ENCODE measurements around the gene SLC22A2.
"Not testable (repeated sequence)": the region's sequence is repeated elsewhere in the genome, so short reads cannot be mapped to it uniquely, and the experiment has no call there.

The SLC22A2 gene

GRCh38 chr6:160249671-160250070, 8.9 kb downstream of the SLC22A2 start:
- no peak for DNase-seq (ENCODE audit: low read depth, low spot score)

DNA sequence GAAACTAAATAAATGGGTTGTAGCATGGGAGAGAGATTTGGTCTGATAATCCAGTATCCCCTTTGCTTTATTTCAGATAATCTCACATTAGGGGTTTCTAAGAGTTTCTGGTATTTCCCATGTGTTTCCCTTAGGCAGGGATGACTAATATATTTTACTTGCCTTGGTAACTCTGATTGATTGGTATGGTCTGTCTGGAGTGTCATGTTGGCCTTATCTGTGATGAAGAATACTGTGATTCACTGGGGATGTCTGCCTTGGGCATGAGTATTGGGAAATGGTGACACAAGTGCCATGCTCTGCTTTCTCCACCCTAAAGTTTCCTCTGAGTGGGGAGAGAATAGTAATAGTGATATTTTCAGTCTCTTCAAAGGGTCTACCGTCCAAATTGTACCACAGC, 10.1 kb downstream of the SLC22A2 start:
- DNase-seq (ENCODE audit: low read depth, low spot score): no peak

DNA sequence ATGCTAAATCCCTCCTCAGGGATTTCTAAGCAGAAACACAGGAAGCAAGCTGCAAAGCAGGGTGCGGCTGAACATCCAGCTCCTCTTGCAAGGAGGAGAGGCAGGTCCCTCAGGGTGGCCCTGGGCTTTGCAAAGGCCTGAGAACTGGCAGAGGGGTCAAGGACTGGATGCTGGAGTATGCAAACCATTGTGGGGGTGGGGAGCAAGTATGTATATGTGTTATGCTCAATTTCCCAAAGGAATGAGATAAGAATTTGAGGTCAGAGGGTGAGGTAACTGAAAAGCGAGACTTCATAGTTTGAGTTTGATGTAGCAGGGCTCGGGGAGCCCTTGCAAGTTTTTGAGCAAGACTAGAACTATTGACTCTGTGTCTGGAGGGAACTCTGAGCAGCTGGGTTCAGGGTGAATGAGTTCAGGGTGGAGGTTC, 11.2 kb downstream of the SLC22A2 start:
- no peak for DNase-seq (ENCODE audit: low read depth, low spot score)

- no peak for DNase-seq (ENCODE audit: low read depth, low spot score)
Measured at GRCh38 chr6:160240691-160241084, 17.9 kb downstream of the SLC22A2 start.

- no peak for DNase-seq (ENCODE audit: low read depth, low spot score)
Measured at GRCh38 chr6:160239929-160240690, 18.5 kb downstream of the SLC22A2 start.

GRCh38 chr6:160238761-160239751, 19.6 kb downstream of the SLC22A2 start:
- no peak for DNase-seq (ENCODE audit: low read depth, low spot score)

GRCh38 chr6:160238278-160238711, 20.3 kb downstream of the SLC22A2 start:
- DNase-seq (ENCODE audit: low read depth, low spot score): no peak

DNA sequence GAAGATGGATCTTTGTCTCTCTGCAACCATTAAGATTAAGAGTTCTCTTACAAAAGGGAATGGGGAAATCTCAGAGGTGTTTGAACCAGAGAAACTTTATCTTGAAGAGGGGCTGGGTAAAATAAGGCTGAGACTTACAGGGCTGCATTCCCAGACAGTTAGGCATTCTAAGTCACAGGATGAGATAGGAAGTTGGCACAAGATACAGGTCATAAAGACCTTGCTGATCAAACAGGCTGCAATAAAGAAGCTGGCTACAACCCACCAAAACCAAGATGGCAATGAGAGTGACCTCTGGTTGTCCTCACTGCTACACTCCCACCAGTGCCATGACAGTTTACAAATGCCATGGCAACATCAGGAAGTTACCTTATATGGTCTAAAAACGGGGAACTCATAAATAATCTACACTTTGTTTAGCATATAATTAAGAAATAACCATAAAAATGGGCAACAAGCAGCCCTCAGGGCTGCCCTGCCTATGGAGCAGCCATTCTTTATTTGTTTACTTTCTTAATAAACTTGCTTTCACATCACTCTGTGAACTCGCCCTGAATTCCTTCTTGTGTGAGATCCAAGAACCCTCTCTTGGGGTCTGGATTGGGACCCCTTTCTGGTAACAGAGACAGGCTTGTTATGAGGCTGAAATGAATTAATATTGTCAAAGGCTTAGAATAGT, 20.9 kb downstream of the SLC22A2 start:
- not testable (repeated sequence) for DNase-seq (ENCODE audit: low read depth, low spot score)

DNA sequence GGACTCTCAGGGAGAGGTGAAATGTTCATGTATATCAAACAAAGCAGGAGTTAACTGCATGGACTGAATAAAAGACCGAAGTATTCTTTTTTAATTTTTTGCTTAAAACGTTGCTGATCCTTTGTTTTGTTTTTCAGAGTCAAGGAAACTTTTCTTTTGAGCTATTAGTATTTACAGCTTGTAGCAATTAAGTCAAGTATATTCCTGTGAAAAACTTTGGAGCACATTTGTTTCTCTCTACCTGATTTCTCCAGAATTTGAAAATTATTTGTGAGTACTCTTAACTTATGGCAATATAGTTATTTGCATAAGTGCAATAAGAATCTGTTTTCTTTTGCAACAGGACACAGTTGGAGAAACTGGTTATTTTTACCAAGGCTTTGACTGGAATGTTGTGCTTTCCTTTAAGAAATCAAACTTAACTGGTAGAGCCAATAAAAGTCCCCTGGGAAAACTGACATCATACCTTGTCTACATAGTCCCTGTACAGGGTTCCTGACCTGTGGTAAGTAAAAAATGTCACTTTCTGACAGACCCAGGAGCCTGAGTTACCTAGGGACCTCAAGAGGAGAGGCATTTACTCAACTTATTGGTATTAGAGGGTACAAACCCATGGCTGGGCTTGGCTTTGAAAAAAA, 22.3 kb downstream of the SLC22A2 start:
- DNase-seq (ENCODE audit: low read depth, low spot score): not testable (repeated sequence)

DNA sequence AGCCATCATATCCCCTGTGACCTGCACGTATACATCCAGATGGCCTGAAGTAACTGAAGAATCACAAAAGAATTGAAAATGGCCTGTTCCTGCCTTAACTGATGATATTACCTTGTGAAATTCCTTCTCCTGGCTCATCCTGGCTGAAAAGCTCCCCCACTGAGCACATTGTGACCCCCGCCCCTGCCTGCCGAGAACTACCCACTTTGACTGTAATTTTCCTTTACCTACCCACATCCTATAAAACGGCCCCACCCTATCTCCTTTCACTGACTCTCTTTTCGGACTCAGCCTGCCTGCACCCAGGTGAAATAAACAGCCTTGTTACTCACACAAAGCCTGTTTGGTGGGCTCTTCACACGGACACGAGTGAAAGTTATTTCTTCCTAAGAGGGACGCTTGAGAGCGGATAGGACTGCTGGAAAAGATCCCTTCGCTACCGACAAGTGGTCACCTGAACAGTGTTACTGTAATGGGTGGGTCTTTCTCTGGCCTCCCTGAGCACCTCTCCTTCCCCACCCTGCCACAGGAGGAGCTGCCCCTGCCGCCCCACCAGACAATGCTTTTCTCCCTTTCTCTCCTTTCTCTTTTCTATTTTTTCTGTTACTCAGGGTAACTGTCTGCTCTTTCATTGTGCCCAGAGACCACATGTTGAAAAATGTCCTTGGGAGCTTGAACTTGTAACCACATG, 24.5 kb downstream of the SLC22A2 start:
- DNase-seq (ENCODE audit: low read depth, low spot score): not testable (repeated sequence)

GRCh38 chr6:160227769-160228161, 30.9 kb downstream of the SLC22A2 start:
- no peak for DNase-seq (ENCODE audit: low read depth, low spot score)

DNA sequence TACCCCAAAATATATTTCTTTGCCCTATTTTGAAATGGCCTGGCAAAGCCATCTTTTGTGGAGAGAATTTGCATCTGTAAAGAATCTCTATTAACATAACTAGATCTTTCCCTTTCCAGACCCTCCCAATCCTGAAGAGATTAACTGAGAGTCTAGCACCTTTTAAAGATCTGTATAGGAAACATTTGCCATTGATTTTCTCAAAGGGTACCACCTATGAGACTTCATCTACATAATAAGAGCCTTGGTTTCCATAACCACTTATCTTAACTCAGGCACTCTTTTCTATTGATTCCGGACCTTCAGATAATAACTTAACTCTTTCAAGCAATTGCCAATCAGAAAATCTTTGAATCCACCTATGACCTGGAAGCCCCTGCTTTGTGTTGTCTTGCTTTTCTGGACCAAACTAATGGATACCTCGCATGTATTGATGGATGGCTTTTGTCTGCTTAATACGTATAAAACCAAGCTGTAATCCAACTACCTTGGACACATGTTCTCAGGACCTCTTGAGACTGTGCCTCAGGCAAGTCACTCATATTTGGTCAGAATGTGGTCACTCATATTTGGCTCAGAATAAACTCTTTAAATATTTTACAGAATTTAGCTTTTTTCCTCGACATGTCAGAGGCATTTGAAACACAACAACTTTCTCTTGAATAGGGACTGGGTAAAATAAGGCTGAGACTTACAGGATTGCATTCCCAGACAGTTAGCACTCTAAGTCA, 31.4 kb downstream of the SLC22A2 start:
- no peak for DNase-seq (ENCODE audit: low read depth, low spot score)

DNA sequence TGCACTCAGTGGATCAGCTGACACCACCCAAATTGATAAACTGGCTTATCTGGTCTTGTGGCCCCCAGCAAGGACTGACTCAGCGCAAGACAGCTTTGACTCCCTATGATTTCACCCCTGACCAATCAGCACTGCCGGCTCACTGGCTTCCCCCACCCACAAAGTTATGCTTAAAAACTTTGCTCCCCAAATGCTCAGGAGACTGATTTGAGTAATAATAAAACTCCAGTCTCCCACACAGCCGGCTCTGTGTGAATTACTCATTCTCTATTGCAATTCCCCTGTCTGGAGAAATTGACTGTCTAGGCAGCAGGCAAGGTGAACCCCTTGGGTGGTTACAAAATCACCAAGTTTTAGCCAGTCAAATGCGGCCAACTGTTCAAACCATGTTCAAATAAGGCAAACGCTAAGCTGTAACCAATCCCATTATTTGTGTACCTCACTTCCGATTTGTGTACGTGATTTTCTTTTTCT, 32.5 kb downstream of the SLC22A2 start:
- no peak for DNase-seq (ENCODE audit: low read depth, low spot score)

- DNase-seq (ENCODE audit: low read depth, low spot score): no peak
Measured at GRCh38 chr6:160224639-160225237, 33.9 kb downstream of the SLC22A2 start.

- DNase-seq (ENCODE audit: low read depth, low spot score): no peak
Measured at GRCh38 chr6:160222491-160222890, 36.1 kb downstream of the SLC22A2 start.

- no peak for DNase-seq (ENCODE audit: low read depth, low spot score)
Measured at GRCh38 chr6:160221918-160222317, 36.7 kb downstream of the SLC22A2 start.

- no peak for DNase-seq (ENCODE audit: low read depth, low spot score)
Measured at GRCh38 chr6:160221423-160221822, 37.2 kb downstream of the SLC22A2 start.

DNA sequence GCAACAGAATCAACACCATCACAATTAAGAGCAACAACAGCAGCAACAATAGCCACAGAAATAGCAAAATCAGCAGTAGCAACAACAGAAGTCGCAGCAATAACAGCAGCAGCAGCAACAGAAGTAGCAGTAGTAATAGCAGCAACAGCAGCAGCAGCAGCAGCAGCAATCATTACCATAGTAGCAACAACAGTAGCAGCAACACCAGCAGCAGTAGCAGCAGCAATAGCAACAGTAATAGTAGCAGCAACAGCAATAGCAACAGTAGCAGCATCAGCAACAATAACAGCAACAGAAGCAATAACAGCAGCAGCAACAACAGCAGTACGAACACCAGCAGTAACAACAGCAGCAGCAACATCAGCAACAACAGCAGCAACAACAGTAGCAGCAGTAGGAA, 39.8 kb downstream of the SLC22A2 start:
- DNase-seq (ENCODE audit: low read depth, low spot score): no peak

GRCh38 chr6:160217863-160218262, 40.8 kb downstream of the SLC22A2 start:
- no peak for DNase-seq (ENCODE audit: low read depth, low spot score)

- no peak for DNase-seq (ENCODE audit: low read depth, low spot score)
Measured at GRCh38 chr6:160217073-160217472, 41.5 kb downstream of the SLC22A2 start.

All from brain pericyte (primary cell).